Measurements from ENCODE around the gene NCKIPSD.

Gene NCKIPSD

DNA sequence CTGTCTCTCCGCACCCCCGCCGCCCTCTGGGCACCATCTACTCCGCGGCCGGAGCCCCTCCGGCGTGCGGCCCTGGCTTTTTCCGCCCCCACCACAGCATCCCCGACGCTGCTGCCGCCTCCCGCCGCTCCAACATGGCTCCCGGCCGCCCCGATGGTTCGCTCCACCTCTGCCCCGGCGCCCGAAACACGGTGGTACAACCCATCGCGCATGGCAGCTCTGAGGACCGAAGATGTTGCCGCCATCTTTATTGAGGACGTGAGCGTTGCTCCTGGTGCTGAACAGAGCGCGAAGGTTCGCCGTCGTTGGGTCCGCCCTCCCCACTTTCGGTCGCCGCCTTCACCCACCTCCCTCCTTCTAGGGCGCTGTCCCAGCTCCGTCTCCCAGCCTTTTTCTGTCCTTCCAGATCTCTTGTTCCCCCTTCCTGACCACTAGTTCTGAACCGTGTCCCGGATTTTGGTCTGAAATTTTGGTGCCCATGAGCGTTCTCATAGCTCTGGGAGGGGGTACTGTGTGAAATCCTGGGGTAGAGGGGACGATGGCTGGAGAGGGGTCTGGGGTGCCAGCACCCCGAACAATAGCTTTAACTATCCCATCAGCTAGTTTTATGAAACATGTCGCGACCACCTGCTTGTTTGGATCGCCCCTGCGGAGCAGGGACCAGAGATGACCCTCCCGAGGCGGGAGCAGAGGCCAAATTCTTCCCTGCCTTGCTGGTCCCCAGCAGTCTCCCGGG is 22.8 kb downstream of the NCKIPSD start, which contains the start of gene CELSR3:
CELSR3 (minus strand) TSS at position 134 of the 736 bp plus-strand sequence. CDS start 252 bp downstream, outside the sequence.
- peaks cover 6% of the 10 kb centered on the region for H3K4me1 ChIP-seq (ENCODE audit: control insufficient read depth, insufficient read depth, low read length)
- peak within 1 kb of the TSS; percentile 62 for H3K27ac ChIP-seq (ENCODE audit: low read depth, low read length)
- peaks cover 15% of the 10 kb centered on the region for H3K27me3 ChIP-seq (ENCODE audit: control insufficient read depth, insufficient read depth, low read length)
- peak within 1 kb of the TSS; percentile 63 for H3K4me3 ChIP-seq (ENCODE audit: low read length)
- H3K9ac ChIP-seq (ENCODE audit: low read length), result peak within 1 kb of the TSS; percentile 16
- no peaks in the 10 kb centered on the region for H3K36me3 ChIP-seq (ENCODE audit: control insufficient read depth, insufficient read depth, low read length)

DNA sequence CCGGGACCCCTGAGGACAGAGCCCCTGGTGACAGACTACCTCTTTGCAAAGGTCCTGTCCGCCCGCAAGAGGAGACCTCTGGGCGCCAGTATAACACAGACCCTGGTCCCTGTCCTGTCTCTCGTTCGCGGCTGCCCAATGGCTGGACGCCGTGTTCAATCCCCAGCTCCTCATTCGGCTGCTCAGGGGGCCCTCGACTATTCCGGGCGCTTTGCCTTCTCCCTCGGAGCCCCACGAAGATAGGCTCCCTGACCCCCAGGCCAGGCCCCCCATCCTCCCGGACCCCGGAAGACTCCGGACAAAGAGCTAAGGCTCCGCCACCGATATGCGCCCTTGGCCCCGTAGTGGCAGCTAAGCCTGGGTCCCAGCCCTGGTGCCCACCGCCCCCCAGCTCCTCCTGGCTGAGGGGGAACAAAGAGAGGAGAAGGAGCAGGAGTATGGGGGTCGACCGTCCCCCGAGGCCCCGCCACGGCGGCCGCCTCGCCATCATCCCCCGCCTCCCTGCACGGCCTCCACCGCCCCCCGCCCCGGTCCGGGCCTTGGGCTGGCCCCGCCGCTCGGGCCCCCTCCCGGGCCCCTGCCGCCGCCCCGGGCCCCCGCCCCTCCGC is 23.5 kb downstream of the NCKIPSD start:
- Histone ChIP-seq H3K27me3 (ENCODE audit: control insufficient read depth, insufficient read depth, low read length) (peaks cover 15% of the 10 kb centered on the region), H3K4me3 (ENCODE audit: low read length) (no peak overlapping the region), H3K27ac (ENCODE audit: low read depth, low read length) (no peak overlapping the region)

DNA sequence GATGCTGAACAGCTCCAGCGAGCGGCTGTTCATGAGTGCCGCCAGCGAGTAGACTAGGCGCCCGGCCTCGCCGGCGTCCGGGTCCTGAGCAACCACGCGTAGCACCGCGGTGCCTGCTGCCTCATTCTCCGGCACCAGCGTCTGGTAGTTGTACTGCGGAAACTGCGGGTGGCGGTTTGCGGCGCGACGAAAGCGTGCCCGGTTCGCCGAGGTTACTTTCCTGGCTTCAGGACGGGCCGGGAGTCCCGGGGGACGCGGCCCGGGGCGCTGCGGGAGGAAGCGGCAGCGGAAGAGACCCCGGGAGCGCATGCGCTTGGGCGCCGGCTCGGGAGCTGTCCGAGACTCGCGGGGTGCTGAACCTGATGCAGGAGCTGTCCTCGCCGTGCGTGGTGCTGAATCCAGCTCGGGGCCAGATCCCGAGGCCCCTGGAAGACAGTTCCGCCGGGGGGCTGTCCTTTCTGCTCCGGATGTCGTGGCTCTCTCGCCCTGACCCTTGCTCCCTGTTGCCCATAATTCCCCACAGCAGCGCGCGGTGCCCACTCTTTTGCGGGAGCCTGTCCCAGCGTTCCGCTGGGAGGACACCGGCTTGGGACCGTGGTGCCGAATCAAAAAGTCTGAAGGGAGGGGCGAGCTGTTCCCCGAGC is 24.1 kb downstream of the NCKIPSD start:
- H3K27ac ChIP-seq (ENCODE audit: low read depth, low read length), result no peak overlapping the region
- H3K27me3 ChIP-seq (ENCODE audit: control insufficient read depth, insufficient read depth, low read length), result peaks cover 15% of the 10 kb centered on the region

More for the DNA sequence above, 23.5 kb downstream of the NCKIPSD start:
- H3K36me3 ChIP-seq (ENCODE audit: control insufficient read depth, insufficient read depth, low read length), result no peaks in the 10 kb centered on the region
- H3K4me1 ChIP-seq (ENCODE audit: control insufficient read depth, insufficient read depth, low read length), result peaks cover 6% of the 10 kb centered on the region
- H3K9ac ChIP-seq (ENCODE audit: low read length), result no peak overlapping the region

DNA sequence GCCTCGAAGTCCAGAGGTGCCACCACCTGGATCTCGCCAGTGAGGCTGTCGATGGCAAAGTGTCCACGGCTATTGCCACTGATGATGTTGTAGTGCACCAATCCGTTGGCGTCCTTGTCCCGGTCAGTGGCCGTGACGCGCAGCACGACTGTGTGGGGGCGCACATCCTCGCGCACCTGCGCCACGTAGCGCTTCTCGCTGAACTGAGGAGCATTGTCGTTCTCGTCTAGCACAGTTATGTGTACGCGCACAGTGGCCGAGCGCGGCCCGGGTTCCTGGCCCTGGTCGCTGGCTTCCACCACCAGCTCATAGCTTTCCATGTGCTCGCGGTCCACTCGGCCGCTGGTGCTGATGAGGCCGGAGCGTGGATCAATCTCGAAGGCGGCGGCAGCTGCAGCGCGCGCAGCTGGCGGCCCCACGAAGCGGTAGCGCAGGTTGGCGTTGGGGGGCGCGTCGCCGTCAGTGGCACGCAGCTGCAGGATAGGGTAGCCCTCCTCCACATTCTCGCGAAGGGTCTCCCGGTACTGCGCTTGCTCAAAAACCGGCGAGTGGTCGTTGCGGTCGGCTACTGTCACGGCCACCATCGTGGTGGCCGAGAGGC is 24.8 kb downstream of the NCKIPSD start:
- H3K9ac ChIP-seq (ENCODE audit: low read length), result no peak overlapping the region

More for the DNA sequence above, 24.1 kb downstream of the NCKIPSD start:
- H3K9ac ChIP-seq (ENCODE audit: low read length), result no peak overlapping the region
- H3K4me3 ChIP-seq (ENCODE audit: low read length), result peak overlapping the region; percentile 53
- no peaks in the 10 kb centered on the region for H3K36me3 ChIP-seq (ENCODE audit: control insufficient read depth, insufficient read depth, low read length)
- H3K4me1 ChIP-seq (ENCODE audit: control insufficient read depth, insufficient read depth, low read length), result peaks cover 6% of the 10 kb centered on the region

GRCh38 chr3:48656841-48657281 is 28.9 kb downstream of the NCKIPSD start:
- peaks cover 3% of the 10 kb centered on the region for H3K27me3 ChIP-seq (ENCODE audit: control insufficient read depth, insufficient read depth, low read length)
- no peaks in the 10 kb centered on the region for H3K36me3 ChIP-seq (ENCODE audit: control insufficient read depth, insufficient read depth, low read length)
- H3K27ac ChIP-seq (ENCODE audit: low read depth, low read length), result peak overlapping the region; percentile 1
- H3K4me1 ChIP-seq (ENCODE audit: control insufficient read depth, insufficient read depth, low read length), result no peaks in the 10 kb centered on the region
- peak overlapping the region; percentile 59 for H3K4me3 ChIP-seq (ENCODE audit: low read length)
- H3K9ac ChIP-seq (ENCODE audit: low read length), result no peak overlapping the region

More for the DNA sequence above, 24.8 kb downstream of the NCKIPSD start:
- peaks cover 15% of the 10 kb centered on the region for H3K27me3 ChIP-seq (ENCODE audit: control insufficient read depth, insufficient read depth, low read length)
- H3K36me3 ChIP-seq (ENCODE audit: control insufficient read depth, insufficient read depth, low read length), result no peaks in the 10 kb centered on the region
- peak overlapping the region; percentile 53 for H3K4me3 ChIP-seq (ENCODE audit: low read length)
- peaks cover 6% of the 10 kb centered on the region for H3K4me1 ChIP-seq (ENCODE audit: control insufficient read depth, insufficient read depth, low read length)
- no peak overlapping the region for H3K27ac ChIP-seq (ENCODE audit: low read depth, low read length)

DNA sequence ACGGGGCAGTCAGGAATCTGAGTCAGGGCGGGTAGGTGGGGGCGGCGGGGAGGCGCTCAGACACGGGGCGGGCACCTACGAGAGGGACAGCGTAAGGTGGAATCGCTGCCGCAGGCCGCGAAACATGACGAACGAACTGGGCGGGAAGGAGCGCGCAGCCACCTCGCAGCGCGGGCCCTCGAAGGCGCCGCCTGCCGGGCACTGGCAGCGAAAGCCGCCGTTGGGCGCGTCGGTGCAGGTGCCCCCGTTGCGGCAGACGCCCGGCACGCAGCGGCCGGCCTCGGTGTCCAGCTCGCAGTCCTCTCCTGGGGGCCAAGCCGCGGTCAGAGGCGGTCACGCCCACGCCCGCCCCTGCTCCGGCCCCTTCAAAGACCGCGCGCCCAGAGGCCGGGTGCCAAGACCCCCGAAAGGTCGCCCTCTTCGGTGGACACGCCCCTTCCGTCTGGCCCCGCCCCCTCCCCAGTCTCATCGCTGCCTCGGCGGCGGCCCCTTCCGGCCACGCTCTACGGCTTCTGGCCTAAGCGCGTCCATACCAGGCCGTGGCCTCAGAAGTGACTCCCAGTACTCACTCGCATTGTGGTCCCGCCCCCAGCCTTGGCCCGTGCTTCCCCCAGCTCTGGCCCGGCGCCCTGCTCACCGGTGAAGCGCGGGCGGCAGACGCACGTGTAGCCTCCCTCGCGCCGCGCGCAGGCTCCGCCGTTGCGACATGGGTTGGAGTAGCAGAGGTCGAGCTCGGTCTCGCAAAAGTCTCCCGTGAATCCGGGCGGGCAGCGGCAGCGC is 29.5 kb downstream of the NCKIPSD start:
- Histone ChIP-seq H3K4me3 (ENCODE audit: low read length) (peak overlapping the region; percentile 59), H3K9ac (ENCODE audit: low read length) (no peak overlapping the region), H3K4me1 (ENCODE audit: control insufficient read depth, insufficient read depth, low read length) (no peaks in the 10 kb centered on the region), H3K27me3 (ENCODE audit: control insufficient read depth, insufficient read depth, low read length) (peaks cover 3% of the 10 kb centered on the region), H3K27ac (ENCODE audit: low read depth, low read length) (peak overlapping the region; percentile 1), H3K36me3 (ENCODE audit: control insufficient read depth, insufficient read depth, low read length) (no peaks in the 10 kb centered on the region)

DNA sequence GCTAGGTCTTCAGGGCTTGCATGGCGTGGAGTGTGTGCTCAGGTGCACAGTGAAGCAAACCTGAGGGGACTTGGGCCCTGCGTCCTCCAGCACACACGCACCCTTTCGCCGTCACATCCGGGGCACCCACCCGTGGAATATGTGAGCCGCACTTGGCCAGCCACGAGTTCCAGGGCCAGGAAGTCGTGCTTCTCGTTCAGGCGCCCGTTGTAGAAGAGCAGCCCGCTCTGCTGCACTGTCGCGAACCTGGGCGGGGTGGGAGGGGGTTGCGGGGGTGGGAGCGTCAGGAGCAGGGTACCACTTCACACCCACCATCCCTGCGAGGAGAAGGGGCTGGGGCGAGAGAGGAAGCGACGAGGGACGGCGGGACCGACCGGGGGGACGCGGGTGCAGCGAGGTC is 30.1 kb downstream of the NCKIPSD start:
- peaks cover 3% of the 10 kb centered on the region for H3K27me3 ChIP-seq (ENCODE audit: control insufficient read depth, insufficient read depth, low read length)
- H3K4me1 ChIP-seq (ENCODE audit: control insufficient read depth, insufficient read depth, low read length), result no peaks in the 10 kb centered on the region
- no peak overlapping the region for H3K9ac ChIP-seq (ENCODE audit: low read length)
- no peak overlapping the region for H3K27ac ChIP-seq (ENCODE audit: low read depth, low read length)
- peak overlapping the region; percentile 35 for H3K4me3 ChIP-seq (ENCODE audit: low read length)
- H3K36me3 ChIP-seq (ENCODE audit: control insufficient read depth, insufficient read depth, low read length), result no peaks in the 10 kb centered on the region

DNA sequence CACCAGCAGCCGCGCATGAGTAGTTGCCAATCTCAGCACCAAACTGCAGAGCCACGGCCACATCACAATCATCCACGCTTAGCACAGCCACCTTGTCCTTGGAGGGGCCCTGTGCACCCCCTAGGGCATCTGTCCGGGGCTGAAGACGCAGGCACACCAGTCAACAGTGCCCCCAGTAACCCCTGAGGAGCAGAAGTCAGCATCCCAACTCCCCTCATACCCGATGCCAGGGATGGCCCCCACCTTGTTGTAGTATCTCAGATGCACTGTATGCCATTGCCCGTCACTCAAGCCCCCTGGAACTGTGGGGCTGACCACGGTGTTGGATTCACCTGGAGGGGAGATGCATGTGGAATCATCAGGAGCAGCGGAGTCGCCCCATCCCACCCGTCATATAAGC is 30.7 kb downstream of the NCKIPSD start:
- Histone ChIP-seq H3K27ac (ENCODE audit: low read depth, low read length) (no peak overlapping the region), H3K36me3 (ENCODE audit: control insufficient read depth, insufficient read depth, low read length) (no peaks in the 10 kb centered on the region), H3K4me3 (ENCODE audit: low read length) (no peak overlapping the region), H3K9ac (ENCODE audit: low read length) (no peak overlapping the region), H3K4me1 (ENCODE audit: control insufficient read depth, insufficient read depth, low read length) (no peaks in the 10 kb centered on the region), H3K27me3 (ENCODE audit: control insufficient read depth, insufficient read depth, low read length) (peaks cover 3% of the 10 kb centered on the region)

DNA sequence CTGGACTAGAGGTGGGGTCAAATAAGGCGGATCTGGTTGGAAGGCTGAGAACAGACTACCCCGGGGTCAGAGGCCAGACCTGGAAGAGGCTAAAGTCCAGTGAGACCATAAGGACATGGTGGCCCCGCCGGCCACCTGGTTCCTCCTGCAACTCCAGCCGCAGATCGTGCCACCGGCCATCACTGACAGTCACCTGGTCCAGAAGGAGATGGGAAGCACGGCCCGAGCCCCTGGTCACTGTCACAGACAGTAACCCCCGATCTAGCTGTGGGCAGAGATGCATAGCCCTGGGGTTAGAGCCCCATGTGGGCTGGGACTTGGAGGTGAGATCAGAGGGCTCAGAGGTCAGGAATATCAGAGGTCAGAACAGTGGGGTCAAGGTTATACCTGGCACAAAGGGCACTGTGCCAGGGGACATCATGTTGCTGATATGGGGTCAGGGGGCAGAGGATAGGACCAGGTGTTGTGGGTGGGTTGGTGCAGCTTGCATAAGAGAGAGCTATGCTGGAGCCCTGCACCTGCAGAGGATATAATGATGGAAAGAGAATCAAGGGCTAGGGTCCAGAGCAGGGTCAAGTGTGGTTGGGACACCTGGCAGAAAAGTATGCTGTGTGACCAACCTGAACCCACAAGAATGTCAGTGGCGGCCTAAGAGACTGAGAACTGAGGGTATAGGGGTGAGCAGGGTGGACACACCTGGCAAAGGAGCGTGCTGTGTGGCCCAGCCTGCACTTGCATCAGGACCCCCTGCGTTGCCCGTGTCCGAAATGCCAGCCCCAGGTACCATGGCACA is 32.6 kb downstream of the NCKIPSD start:
- no peaks in the 10 kb centered on the region for H3K36me3 ChIP-seq (ENCODE audit: control insufficient read depth, insufficient read depth, low read length)
- H3K4me1 ChIP-seq (ENCODE audit: control insufficient read depth, insufficient read depth, low read length), result no peaks in the 10 kb centered on the region
- peaks cover 3% of the 10 kb centered on the region for H3K27me3 ChIP-seq (ENCODE audit: control insufficient read depth, insufficient read depth, low read length)
- no peak overlapping the region for H3K27ac ChIP-seq (ENCODE audit: low read depth, low read length)
- no peak overlapping the region for H3K4me3 ChIP-seq (ENCODE audit: low read length)
- H3K9ac ChIP-seq (ENCODE audit: low read length), result no peak overlapping the region

- H3K4me1 ChIP-seq (ENCODE audit: control insufficient read depth, insufficient read depth, low read length), result no peaks in the 10 kb centered on the region
- H3K27me3 ChIP-seq (ENCODE audit: control insufficient read depth, insufficient read depth, low read length), result peaks cover 3% of the 10 kb centered on the region
- H3K9ac ChIP-seq (ENCODE audit: low read length), result no peak overlapping the region
- H3K36me3 ChIP-seq (ENCODE audit: control insufficient read depth, insufficient read depth, low read length), result no peaks in the 10 kb centered on the region
- no peak overlapping the region for H3K27ac ChIP-seq (ENCODE audit: low read depth, low read length)
- no peak overlapping the region for H3K4me3 ChIP-seq (ENCODE audit: low read length)
Measured at GRCh38 chr3:48651771-48652170, 33.9 kb downstream of the NCKIPSD start.

GRCh38 chr3:48650723-48651122 is 35.0 kb downstream of the NCKIPSD start:
- Histone ChIP-seq H3K9ac (ENCODE audit: low read length) (no peak overlapping the region), H3K36me3 (ENCODE audit: control insufficient read depth, insufficient read depth, low read length) (no peaks in the 10 kb centered on the region), H3K4me1 (ENCODE audit: control insufficient read depth, insufficient read depth, low read length) (no peaks in the 10 kb centered on the region), H3K27me3 (ENCODE audit: control insufficient read depth, insufficient read depth, low read length) (peaks cover 3% of the 10 kb centered on the region), H3K4me3 (ENCODE audit: low read length) (no peak overlapping the region), H3K27ac (ENCODE audit: low read depth, low read length) (no peak overlapping the region)

All from rectal smooth muscle tissue (tissue), 1 donor.